Upper lobe of left lung (tissue), 6 donors: ENCODE measurements around the gene STOML3. TPM values are rescaled to one million over a fixed set of nuclear protein-coding genes. Genes with fewer than 3 reads are reported as not detected.

Experiments used
- ATAC-seq, 2 donors: fragments of 200-7000 bp; cut with Tn5 transposase; one replicate each; pipeline ENCODE4 v1.9.1; 2022; ENCODE audit warnings: mild to moderate bottlenecking in 2 of 2, moderate library complexity in 2 of 2; ENCODE audit not compliant: low FRiP score in 2 of 2
- DNase-seq, 2 donors: peaks; one replicate each; pipeline ENCODE4 v3.0.0-alpha.2; 2019 to 2020
- H3K27ac ChIP-seq, 4 donors: fragments of 200-600 bp; sonication (generic); one replicate each; pipeline ENCODE4 v1.5.1; 2016 to 2019
- H3K27me3 ChIP-seq, 4 donors: fragments of 200-600 bp; sonication (generic); one replicate each; pipeline ENCODE4 v1.5.1; 2017 to 2019
- H3K36me3 ChIP-seq, 4 donors: fragments of 200-600 bp; sonication (generic); one replicate each; pipeline ENCODE4 v1.5.1; 2016 to 2019
- H3K4me1 ChIP-seq, 4 donors: fragments of 200-600 bp; sonication (generic); one replicate each; pipeline ENCODE4 v1.5.1; 2018 to 2019
- H3K4me3 ChIP-seq, 4 donors: fragments of 200-600 bp; sonication (generic); one replicate each; pipeline ENCODE4 v1.5.1; 2017 to 2019; ENCODE audit warnings: mild to moderate bottlenecking in 2 of 4, moderate library complexity in 1 of 4
- H3K9me3 ChIP-seq, 4 donors: fragments of 200-600 bp; sonication (generic); one replicate each; pipeline ENCODE4 v1.5.1; 2018 to 2019
- EP300 ChIP-seq, 4 donors: sonication (generic); formaldehyde crosslinking; IDR thresholded peaks; one replicate each; pipeline ENCODE4 v1.5.1; 2017; ENCODE audit warnings: antibody characterized with exemption in 4 of 4, control low read depth in 2 of 4
- POLR2A ChIP-seq, 4 donors: fragments of 450-650 bp; IDR thresholded peaks; one replicate each; pipeline ENCODE4 v1.5.1; 2016 to 2017; ENCODE audit warnings: antibody characterized with exemption in 4 of 4, mild to moderate bottlenecking in 2 of 4
- POLR2AphosphoS5 ChIP-seq, 2 donors: sonication (generic); formaldehyde crosslinking; IDR thresholded peaks; one replicate each; pipeline ENCODE4 v1.5.1; 2017; ENCODE audit warnings: antibody characterized with exemption in 2 of 2
- WGBS, 2 donors: methylation state at CpG; one replicate each; pipeline ENCODE4 v1.1.5; 2017 to 2018; 5-methylcytosine and 5-hydroxymethylcytosine counted together
- total RNA-seq, 6 donors: library from RNA; depleted of rRNA in 4 of 6; stranded (reverse); fragments of >200 nt in 4 of 6; gene quantifications; one replicate each; pipeline versions ENCODE4 v1.1.0 to v1.2.1, GENCODE V29; 2016 to 2021
- TF ChIP-seq, protein P1 (sequence below), 6 experiments: fragments of 450-650 bp in 4 of 6; fragments of 200-600 bp in 2 of 6; sonication (generic) in 2 of 6; IDR thresholded peaks; one replicate each; pipeline ENCODE4 v1.5.1; 2016 to 2019; ENCODE audit warnings: antibody characterized with exemption in 6 of 6
- donor health status: DM: no; HTN: no; CAD: no; lungs with moderate emphysema.
- donor health status: DM: no; HTN: yes; CAD: no; lungs with severe emphysema.

The STOML3 gene
- total RNA-seq, 6 donors from 2014 or later = 0.14 to 10.8 (median 1.6) TPM

GRCh38 chr13:38957794-38958592, 32.6 kb downstream of the STOML3 start:
- 87 to 89% methylated on average over 10 to 11 of the region's 11 CpGs for WGBS, 2 donors
- H3K27me3 ChIP-seq = no peaks in the 10 kb centered on the region

GRCh38 chr13:38954844-38955243, 35.8 kb downstream of the STOML3 start:
- TF ChIP-seq POLR2AphosphoS5 (IDR thresholded peaks at IDR 0.05) (no peak), POLR2A (IDR thresholded peaks at IDR 0.05) (no peak)
- Histone ChIP-seq H3K4me3 (no peak overlapping the region), H3K36me3 (no peaks in the 10 kb centered on the region), H3K27ac (no peak overlapping the region), H3K9me3 (no peaks in the 10 kb centered on the region), H3K4me1 (no peaks in the 10 kb centered on the region), H3K27me3 (no peaks in the 10 kb centered on the region)
- DNase-seq (no peak), ATAC-seq (no peak)

More at GRCh38 chr13:38957794-38958592, 32.6 kb downstream of the STOML3 start:
- no peak overlapping the region for H3K4me3 ChIP-seq
- ATAC-seq (no peak), DNase-seq (peak in 1 of 2 donors; percentile 25)
- no peaks in the 10 kb centered on the region for H3K36me3 ChIP-seq
- TF ChIP-seq POLR2A (IDR thresholded peaks at IDR 0.05) (no peak), EP300 (IDR thresholded peaks at IDR 0.05) (no peak), POLR2AphosphoS5 (IDR thresholded peaks at IDR 0.05) (no peak)
- TF ChIP-seq, protein P1, sequence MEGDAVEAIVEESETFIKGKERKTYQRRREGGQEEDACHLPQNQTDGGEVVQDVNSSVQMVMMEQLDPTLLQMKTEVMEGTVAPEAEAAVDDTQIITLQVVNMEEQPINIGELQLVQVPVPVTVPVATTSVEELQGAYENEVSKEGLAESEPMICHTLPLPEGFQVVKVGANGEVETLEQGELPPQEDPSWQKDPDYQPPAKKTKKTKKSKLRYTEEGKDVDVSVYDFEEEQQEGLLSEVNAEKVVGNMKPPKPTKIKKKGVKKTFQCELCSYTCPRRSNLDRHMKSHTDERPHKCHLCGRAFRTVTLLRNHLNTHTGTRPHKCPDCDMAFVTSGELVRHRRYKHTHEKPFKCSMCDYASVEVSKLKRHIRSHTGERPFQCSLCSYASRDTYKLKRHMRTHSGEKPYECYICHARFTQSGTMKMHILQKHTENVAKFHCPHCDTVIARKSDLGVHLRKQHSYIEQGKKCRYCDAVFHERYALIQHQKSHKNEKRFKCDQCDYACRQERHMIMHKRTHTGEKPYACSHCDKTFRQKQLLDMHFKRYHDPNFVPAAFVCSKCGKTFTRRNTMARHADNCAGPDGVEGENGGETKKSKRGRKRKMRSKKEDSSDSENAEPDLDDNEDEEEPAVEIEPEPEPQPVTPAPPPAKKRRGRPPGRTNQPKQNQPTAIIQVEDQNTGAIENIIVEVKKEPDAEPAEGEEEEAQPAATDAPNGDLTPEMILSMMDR (IDR thresholded peaks at IDR 0.05) = no peak
- peaks cover 0 to 7% (median 0%) of the 10 kb centered on the region in 4 donors for H3K9me3 ChIP-seq
- no peaks in the 10 kb centered on the region for H3K4me1 ChIP-seq
- no peak overlapping the region for H3K27ac ChIP-seq

GRCh38 chr13:38954291-38954690, 36.3 kb downstream of the STOML3 start:
- WGBS, 2 donors = 48 to 68% methylated on average over 2 of the region's 2 CpGs
- no peak for TF ChIP-seq EP300 (IDR thresholded peaks at IDR 0.05)
- TF ChIP-seq, protein P1 (IDR thresholded peaks at IDR 0.05) = no peak
- TF ChIP-seq POLR2A (IDR thresholded peaks at IDR 0.05) = no peak
- no peak for TF ChIP-seq POLR2AphosphoS5 (IDR thresholded peaks at IDR 0.05)
- no peaks in the 10 kb centered on the region for H3K4me1 ChIP-seq
- no peaks in the 10 kb centered on the region for H3K36me3 ChIP-seq
- DNase-seq = no peak
- H3K27ac ChIP-seq = no peak overlapping the region
- H3K27me3 ChIP-seq = no peaks in the 10 kb centered on the region
- no peaks in the 10 kb centered on the region for H3K9me3 ChIP-seq
- H3K4me3 ChIP-seq = no peak overlapping the region
- no peak for ATAC-seq

DNA sequence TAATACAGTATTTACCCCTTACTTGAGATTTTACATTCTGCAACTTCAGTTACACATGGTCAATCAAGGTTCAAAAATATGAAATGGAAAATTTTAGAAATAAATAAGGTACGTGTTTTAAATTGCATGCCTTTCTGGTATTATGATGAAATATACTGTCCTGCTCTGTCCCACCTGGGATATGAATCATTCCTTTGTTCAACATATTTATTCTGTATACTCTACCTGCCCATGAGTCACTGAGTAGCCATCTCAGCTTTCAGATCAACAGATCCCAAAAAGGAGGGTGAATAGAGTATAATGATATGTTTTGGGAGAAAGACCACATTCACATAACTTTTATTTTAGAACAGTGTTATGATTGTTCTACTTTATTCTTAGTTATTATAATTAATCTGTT, 37.8 kb downstream of the STOML3 start:
- no peaks in the 10 kb centered on the region for H3K27me3 ChIP-seq
- no peaks in the 10 kb centered on the region for H3K9me3 ChIP-seq
- H3K4me3 ChIP-seq = no peak overlapping the region
- no peak overlapping the region for H3K27ac ChIP-seq
- ATAC-seq (no peak), DNase-seq (no peak)
- no peaks in the 10 kb centered on the region for H3K36me3 ChIP-seq
- WGBS, 2 donors = 91 to 92% methylated on average over 1 of the region's 1 CpG
- no peaks in the 10 kb centered on the region for H3K4me1 ChIP-seq
- TF ChIP-seq, protein P1 (IDR thresholded peaks at IDR 0.05) = no peak
- TF ChIP-seq POLR2A (IDR thresholded peaks at IDR 0.05) (no peak), EP300 (IDR thresholded peaks at IDR 0.05) (no peak), POLR2AphosphoS5 (IDR thresholded peaks at IDR 0.05) (no peak)

GRCh38 chr13:38951525-38952313, 38.9 kb downstream of the STOML3 start:
- TF ChIP-seq, protein P1 (IDR thresholded peaks at IDR 0.05) = no peak
- no peak for TF ChIP-seq POLR2A (IDR thresholded peaks at IDR 0.05)
- TF ChIP-seq POLR2AphosphoS5 (IDR thresholded peaks at IDR 0.05) = no peak
- no peak for TF ChIP-seq EP300 (IDR thresholded peaks at IDR 0.05)
- no peaks in the 10 kb centered on the region for H3K36me3 ChIP-seq
- no peak for ATAC-seq
- no peak for DNase-seq
- no peaks in the 10 kb centered on the region for H3K9me3 ChIP-seq
- no peak overlapping the region for H3K4me3 ChIP-seq
- WGBS, 2 donors = 41 to 43% methylated on average over 9 of the region's 9 CpGs
- no peaks in the 10 kb centered on the region for H3K4me1 ChIP-seq
- H3K27me3 ChIP-seq = no peaks in the 10 kb centered on the region
- no peak overlapping the region for H3K27ac ChIP-seq
